HG02610 (cell line): ENCODE measurements around the gene ARHGAP12.

Experiments used
- ATAC-seq: cut with Tn5 transposase; IDR thresholded peaks from one replicate; pipeline ENCODE4 v1.9.1; 2021; ENCODE audit warnings: mild to moderate bottlenecking, moderate library complexity; ENCODE audit not compliant: unreplicated experiment

ARHGAP12 gene

DNA sequence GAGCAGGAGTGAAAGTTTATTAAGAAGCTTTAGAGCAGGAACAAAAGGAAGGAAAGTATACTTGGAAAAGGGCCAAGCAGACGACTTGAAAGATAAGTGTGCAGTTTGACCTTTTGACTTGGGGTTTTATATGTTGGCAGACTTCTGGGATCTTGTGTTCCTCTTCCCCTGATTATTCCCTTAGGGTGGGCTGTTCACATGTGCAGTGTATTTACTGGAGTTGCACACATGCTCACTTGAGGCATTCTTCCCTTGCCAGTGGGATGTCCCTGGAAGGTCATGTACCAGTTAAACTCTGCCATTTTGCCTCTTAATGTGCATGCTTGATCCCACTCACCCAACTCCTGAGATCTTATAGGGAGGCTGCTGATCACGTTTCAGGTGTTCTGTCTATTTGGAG lies 23.4 kb upstream of the ARHGAP12 start:
- ATAC-seq: no peak

DNA sequence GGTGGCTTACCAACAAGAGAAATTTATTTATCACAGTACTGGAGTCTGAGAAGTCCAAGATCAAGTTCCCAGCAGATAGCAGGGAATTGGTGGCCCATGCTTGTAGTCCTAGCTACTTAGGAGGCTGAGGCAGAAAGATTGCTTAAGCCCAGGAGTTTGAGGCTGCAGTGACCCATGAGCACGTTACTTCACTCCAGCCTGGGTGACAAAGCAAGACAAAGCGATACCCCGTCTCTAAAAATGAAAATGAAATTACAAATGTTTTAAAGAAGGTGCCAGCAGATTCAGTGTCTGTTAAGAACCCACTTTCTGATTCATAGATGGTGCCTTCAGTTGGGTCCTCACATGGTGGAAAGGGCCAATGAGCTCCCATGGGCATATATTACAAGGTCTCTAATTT lies 20.6 kb upstream of the ARHGAP12 start:
- no peak for ATAC-seq

DNA sequence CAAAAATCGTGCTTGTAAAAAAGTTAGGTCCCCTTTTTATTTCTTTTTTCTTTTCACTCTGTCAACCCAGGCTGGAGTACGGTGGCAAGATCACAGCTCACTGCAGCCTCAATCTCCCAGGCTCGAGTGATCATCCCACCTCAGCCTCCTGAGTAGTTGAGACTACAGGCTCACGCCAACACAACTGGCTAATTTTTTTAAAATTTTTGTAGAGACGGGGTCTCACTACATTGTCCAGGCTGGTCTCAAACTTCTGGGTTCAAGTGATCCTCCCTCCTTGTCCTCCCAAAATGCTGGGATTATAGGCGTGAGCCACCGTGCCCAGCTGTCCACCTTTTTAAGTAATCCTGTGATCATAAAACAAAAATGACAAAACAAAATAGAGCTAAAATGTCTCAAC lies 19.4 kb upstream of the ARHGAP12 start:
- ATAC-seq: no peak

DNA sequence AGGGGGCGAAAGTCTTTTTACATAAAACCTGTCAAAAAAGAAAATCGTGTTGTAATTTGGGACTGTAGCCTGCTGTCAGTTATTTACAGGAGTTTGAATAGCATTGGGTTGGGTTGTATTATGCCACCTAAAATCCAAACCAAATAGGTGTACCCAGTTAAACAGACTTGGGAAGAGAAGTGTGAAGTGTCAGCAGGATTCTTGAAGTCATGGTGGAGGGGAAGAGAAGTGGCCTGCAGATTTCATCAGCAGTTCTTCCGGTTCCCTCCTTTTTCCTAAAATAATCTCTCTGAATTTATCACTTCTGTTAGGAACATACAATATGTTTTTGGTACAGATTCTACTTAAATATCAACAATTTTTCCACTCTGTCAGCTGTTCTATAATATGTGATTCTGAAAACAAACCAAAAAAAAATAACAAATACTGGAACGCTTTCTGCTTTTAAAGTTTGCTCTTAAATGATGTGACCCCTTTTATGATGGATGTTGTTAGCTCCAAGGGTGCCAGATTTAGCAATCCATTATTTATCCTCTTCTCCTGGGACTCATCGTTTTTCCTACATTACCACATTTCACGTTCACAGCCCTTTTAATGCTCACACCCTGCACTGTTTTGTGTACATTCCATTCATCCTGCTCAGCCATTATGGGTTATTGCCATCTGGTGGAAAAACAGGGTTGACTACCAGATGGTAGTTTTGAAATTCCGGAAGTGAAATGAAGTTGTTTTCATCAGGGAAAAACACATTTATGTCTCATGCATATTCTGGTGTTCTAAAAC lies 18.7 kb upstream of the ARHGAP12 start:
- no peak for ATAC-seq

DNA sequence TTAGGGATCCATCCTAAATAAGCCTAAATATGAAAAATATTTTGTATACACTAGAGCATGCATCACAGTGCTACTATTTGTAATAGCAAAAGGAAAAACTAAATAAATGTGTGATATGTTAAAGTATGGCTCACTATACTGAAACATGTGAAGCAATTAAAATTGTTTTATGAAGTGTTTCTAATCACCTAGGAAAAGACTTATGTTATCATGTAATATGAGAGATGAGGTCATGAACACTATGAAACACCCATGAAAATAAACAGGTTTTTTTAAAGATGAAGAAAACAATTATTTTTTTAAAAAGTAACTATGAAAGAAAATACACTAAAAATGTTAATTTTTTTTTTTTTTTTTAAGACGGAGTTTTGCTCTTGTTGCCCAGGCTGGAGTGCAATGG lies 16.8 kb upstream of the ARHGAP12 start:
- ATAC-seq: no peak

DNA sequence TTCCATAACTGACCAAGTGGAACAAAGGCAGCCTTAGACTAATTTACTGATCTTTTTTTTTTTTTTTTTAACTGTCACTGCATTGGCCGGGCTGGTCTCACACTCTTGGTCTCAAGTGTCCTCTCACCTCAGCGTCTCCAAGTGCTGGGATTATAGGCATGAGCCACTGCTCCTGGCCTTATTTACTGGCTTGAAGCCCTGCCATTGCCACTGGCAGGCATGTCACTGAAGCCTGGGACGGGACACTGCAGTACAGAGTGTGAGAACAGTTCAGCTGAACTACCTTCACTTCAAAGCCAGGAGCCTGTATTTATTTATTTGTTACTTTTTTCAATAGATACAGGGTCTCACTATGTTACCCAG lies 15.4 kb upstream of the ARHGAP12 start:
- ATAC-seq: no peak

DNA sequence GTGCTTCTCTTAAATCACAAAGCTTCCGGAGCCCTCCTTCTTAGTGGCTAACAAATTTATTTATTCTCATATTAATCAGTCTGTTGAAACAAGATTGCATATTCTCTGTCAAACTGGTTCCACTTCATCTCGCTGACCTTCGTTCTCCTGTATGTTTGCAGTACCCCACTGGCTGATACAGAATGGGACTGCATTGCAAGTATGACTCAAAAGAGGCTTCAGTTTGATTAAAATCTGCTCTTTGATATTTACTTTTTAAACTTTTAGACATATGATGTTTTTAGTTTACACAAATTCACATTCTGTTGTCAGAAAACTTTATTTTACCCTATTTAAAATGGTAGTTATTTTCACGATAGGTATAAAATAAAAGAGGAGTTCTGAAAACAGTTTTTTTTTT lies 14.3 kb upstream of the ARHGAP12 start:
- ATAC-seq: no peak

DNA sequence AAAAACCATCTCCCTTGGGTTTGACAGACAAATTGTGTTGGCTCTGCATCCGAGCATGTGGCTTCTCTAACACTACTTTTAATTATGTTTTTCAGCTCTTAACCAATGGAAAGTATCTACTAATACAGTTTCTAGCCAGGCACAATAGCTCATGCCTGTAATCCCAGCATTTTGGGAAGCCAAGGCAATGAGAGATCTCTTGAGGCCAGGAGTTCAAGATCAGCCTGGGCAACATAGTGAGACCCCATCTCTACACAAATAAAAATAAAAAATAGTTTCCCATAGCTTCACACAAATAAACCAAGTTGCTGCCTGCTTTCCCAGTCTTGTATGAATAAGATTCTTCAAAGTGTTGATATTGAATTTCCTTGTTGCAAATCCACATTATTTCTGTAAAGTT lies 13.8 kb upstream of the ARHGAP12 start:
- no peak for ATAC-seq

DNA sequence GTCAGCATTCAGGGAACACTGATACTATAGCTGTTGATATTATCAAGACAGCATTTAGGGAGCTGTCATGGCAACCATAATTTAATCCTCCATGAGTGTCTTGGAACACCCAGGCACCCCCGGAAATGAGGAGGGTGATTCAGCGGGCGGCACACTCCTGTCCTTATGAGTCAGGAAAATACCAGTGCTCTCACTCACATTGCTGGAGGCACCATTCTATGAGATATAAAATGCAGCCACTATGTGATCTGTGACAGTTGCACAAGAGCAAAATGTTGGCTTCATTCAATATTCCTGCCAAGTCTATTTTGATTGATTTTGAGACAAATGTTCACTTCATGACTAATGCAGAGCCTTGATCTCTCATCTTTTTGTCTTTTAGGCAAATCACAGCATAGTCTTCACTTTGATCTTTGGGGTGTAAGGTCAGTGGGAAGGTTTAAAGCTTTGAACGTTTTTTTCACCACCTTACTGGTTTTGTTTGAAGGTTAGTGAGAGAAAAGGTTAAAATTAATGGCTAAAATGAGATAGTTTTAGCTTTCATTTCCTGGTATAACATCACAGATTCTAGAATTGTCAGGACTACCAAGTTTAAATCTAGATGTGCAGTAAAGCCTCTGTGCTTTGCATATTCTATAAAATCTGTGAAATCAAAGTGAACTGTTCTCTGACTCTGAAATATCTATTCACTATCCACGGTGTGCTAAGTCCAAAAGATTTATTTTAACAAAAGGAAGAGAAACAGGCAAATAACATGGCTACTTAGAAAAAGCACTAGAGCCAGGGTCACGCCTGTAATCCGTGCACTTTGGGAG lies 12.4 kb upstream of the ARHGAP12 start:
- ATAC-seq: peak; percentile 62

DNA sequence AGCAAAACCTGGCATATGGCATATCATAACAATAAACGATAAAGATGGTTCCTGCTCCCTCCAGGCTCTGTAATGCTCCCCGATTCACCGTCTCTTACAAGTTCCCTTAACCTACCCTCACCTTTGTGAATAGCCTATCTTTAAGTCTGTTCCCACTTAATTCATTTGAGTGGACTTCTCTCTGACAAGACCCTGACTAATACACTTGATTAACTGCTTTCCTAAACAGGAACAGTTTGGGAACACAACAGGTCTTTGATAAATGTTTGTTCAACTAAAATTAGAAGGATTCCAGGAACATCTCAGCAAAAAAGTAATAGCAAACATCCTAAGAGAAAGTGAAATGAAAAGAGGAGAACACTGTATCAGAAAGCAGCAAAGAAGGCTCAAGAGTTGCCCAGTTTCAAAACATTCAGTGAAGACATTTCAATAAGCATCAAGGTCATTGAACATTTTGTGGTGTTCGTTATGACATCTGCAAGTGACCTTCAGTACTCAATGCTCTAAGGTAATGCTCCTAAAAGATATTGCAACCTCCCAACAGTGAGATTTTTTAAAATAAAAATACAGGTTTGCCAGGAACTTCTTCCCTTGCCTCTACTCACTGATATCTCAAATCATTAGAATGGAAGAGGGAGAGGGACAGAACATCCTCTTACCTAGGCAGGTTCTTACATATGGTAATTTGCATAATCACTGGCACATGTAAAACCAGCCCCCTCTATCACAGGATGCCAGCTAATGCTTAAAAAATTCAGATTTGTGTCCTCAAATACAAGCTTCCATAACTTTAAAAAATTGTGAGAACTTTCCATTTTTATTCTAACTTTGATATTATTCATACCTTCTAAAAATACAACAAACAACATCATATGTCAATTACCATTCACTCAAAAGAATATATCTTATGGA lies 11.4 kb upstream of the ARHGAP12 start:
- ATAC-seq: no peak

DNA sequence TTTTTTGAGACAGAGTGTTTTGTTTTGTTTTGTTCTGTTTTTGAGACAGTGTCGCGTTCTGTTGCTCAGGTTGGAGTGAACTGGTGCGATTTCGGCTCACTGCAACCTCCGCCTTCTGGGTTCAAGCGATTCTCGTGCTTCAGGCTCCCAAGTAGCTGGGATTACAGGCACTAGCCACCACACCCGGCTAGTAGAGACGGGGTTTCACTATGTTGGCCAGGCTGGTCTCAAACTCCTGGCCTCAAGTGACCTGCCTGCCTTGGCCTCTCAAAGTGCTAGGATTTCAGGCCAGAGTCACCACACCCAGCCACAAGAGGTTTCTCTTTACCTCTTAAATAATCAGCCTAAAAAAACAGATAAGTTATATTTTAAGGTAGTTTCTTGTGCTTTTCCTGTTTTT lies 8.7 kb upstream of the ARHGAP12 start:
- no peak for ATAC-seq

DNA sequence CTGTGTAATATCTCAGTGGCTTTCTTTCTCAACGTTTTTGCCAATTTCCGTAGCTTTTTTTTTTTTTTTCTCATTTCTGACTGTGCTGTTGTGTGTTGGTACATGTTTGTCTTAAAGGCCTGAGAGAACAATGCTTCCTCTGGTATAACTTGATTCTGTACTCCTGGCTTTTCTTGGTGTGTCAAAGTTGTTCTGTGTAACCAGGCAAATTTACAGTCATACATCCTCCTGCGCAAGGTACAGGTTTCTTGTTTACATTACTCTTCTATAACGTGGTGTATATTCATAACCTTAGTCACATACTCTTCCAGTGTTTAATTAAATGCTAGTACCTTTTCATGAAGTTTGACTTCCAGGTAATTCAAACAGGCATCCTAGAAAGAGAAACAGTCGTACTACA lies 8.3 kb upstream of the ARHGAP12 start:
- ATAC-seq: no peak

DNA sequence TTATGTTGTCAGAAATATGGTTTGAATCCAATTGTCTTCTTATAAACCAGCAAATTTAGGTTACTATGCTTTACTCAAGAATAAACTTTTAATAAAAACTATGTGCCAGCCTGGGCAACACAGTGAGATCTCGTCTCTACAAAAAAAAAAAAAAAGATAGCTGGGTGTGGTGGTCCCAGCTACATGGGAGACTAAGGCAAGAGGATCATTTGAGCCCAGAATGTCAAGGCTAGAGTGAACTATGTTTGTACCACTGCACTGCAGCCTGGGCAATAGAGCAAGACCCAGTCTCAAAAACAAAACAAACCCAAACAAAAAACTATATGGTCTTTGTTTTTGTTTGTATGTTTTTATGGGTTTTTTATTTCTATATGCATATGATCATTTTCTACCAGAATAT lies 7.5 kb upstream of the ARHGAP12 start:
- no peak for ATAC-seq

DNA sequence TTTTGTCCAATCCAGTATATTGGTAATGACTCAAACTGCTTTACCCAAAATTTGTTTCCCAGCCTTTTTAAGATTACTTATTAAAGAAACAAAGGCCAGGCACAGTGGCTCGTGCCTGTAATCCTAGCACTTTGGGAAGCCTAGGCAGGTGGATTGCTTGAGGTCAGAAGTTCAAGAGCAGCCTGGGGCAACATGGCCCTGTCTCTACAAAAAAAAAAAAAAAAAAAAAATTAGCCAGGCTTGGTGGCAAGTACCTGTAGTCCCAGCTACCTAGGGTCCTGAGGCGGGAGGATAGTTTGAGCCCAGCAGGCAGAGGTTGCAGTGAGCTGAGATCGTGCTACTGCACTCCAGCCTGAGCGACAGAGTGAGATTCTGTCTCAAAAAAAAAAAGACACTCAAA lies 7.0 kb upstream of the ARHGAP12 start:
- no peak for ATAC-seq

DNA sequence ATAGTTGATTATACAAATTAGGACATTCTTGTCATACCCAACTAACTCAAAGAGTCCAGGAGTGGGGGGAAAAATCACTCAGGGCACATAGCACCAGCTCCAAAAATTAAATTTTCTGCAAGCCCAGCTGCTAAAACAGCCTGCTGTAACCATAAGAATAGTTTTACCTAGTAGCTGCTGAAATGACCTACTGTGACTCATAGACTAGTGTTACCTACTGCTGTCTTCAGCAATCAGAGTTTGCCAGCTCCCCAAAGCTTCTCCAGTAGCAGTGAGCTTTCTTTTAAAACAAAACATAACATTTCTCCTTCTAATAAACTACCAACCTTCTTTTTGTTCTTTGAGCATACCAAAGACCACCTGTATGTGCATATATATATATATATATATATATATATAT lies 4.2 kb upstream of the ARHGAP12 start:
- no peak for ATAC-seq

DNA sequence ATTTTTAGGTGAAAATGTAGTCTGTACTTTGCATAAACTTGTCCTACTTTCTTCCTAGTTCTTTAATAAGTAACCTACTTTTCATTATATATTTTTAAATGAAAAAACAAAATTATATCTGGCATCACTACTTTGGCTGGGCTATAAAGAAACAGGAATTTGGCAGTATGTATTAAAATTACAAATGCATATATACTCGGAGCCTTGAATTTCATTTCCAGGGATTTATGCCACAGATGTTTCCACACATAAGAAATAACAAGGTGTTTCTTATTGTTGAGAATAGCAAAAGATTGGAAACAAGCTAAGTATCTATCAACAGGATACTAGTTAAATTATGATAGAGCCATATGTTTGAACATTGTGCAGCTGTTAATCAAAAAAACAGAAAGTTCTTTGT lies 2.2 kb upstream of the ARHGAP12 start:
- ATAC-seq: no peak

DNA sequence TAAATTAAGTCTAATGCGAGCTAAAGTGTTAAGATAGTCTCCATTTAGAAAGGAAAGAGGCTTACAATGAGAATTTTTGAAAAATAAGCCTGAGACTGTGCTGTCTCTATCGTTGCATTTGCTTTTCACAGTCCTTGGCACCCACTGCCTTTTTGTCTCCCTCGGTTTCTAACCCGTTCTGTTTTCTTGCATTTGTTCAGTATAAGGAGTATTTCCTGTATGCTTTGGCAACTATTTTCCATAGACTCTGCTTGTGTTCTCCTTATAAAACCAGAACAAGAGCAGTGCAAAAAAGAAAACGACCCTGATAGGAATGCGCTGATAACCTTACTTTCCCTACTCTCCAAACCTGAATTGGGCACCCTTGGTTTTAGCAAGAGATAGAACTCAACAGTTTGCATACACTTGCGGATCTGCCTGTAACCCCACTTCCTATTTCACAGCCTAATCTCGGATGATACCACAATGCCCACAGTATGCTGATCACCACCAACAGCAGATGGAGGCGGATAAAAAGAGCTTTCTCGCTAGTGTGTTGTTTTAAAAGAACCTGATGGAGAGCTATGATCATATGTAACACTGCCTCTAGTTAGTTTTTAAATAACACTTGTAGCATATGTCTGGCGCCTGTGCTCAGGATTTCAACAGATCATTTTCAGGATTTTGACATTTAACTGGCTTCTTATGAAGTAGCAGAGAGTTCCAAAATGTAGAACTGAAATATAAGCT lies 1.6 kb upstream of the ARHGAP12 start:
- peak; percentile 30 for ATAC-seq

DNA sequence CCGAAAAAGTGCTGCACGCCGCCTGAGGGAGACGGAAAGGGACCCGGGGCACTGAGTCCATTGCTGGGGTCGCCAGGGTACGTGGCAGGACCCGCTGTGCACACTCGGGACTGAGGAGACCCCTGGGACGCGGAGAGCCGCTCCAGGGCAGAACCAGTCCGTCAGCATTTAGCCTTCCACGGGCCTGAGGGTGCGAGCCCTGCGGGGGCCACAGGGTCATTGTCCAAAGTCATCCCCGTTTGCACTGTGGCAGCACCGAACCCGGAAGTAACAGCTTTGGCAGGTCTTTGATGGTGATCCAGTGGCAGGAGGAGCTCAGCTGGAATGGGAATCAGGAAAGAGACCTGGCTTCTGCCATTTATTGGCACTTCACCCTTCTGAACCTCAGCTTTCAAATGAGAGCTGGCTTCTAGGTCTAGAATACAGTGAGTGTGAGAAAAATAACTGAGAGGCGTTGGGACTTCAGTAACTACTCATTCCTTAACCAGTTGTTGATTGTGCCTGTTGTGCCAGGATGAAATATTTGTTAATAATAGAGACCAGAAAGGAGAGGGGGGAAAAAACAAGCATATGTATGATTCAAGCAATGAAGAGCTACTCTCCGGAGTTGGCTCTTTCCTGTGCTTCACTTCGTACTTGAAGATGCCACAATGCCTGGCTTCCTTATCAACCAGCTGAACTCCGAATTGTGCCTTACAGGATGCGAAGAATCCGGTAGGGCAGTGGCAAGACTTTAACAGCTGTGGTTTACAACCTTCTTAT lies 811 bp upstream of the ARHGAP12 start:
- peak; percentile 4 for ATAC-seq

DNA sequence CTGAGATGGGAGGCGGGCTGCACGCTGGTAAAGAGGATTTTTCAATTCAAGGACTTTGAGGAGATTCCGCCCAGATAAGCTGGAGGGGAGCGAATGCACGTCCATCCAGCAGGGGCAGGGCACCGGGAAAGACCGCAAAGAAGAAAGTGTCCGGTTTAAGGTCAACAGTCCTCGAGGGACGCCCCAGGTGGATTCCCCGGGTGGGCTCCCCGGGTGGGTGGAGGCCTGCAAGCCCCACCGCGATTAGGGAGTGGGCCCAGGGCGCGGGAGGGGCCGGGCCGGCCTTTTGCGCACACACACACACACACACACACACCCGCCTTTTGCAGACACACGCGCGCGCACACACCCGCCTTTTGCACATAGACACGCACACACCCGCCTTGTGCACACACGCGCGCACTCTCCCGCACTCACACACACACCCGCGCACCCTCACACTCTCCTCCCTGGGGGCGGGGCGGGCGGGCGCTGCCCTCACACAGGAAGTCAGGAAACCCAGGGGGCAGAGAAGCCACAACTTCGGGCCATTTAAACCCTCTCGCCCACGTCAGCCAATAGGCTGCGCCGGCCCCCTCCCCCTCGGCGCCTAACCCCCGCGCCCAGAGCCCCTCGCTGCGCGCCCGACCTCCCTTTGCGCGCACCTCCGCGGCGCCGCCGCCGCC lies 615 bp downstream of the ARHGAP12 start:
- peak; percentile 29 for ATAC-seq

DNA sequence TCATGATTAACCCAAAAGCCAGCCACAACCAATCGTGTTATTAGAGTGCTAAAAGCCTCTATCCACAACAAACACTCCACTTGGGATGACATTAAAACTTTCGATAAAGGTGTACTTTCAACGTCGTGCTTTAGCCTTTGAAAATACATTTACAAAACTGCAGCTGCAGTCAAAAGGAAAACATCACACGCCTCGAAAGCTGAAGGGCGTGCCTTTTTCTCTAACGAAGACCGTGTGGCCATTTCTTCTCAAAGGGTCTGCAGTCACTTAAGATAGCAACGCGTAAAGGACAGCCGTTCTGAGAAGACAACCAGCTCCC lies 1.1 kb downstream of the ARHGAP12 start:
- peak; percentile 3 for ATAC-seq
